Breast epithelium (tissue), 3 donors: Measurements from ENCODE around the gene C1QTNF1.

ENCODE experiments used
- POLR2A ChIP-seq: fragments of 450-650 bp; IDR thresholded peaks from one replicate; pipeline ENCODE4 v1.6.1; 2016; ENCODE audit warnings: antibody characterized with exemption, mild to moderate bottlenecking, moderate library complexity
- TF ChIP-seq, protein P1 (sequence below), 3 donors: fragments of 450-650 bp; IDR thresholded peaks; one replicate each; pipeline ENCODE4 v1.5.1; 2016 to 2017; ENCODE audit warnings: antibody characterized with exemption in 3 of 3, mild to moderate bottlenecking in 3 of 3, moderate library complexity in 3 of 3

DNA sequence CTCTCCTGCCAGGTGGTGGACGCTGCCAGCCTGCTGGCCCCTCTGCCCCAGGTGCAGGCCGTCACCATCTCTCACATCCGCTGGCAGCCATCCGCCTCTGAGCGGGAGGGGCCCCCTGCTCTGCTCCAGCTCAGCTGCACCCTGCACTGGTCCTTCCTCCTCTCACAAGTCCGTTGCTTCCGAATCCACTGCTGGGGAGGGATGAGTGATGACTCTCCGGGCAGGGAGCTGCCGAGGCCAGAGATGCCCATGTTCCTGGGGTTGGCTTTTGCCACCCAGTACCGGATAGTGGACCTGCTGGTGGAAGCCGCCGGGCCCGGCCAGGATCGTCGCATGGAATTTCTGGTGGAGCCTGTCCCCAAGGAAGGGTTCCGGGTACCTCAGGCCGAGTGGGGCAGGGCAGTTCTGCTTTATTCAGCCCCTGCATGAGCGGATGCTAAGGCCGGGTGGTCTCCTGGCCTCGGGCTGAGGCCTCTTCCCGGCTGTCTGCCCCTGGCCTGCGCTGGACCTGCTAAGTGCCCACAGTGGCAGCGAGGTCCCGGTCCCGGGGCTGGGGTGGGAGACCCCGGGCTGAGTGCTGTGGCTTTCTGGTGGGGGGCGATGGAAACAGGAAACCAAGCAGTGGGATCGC, 62.1 kb downstream of the C1QTNF1 start:
- TF ChIP-seq, protein P1, sequence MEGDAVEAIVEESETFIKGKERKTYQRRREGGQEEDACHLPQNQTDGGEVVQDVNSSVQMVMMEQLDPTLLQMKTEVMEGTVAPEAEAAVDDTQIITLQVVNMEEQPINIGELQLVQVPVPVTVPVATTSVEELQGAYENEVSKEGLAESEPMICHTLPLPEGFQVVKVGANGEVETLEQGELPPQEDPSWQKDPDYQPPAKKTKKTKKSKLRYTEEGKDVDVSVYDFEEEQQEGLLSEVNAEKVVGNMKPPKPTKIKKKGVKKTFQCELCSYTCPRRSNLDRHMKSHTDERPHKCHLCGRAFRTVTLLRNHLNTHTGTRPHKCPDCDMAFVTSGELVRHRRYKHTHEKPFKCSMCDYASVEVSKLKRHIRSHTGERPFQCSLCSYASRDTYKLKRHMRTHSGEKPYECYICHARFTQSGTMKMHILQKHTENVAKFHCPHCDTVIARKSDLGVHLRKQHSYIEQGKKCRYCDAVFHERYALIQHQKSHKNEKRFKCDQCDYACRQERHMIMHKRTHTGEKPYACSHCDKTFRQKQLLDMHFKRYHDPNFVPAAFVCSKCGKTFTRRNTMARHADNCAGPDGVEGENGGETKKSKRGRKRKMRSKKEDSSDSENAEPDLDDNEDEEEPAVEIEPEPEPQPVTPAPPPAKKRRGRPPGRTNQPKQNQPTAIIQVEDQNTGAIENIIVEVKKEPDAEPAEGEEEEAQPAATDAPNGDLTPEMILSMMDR (IDR thresholded peaks at IDR 0.05), result no peak
- TF ChIP-seq POLR2A, result no peak
